HepG2 (cell line): ENCODE measurements around the gene RHBDF2. TPM values are rescaled to one million over a fixed set of nuclear protein-coding genes. Genes with fewer than 3 reads are reported as not detected.
A peak's percentile ranks its signal among the peaks of the same experiment; 100 is the strongest.

Experiments used
- ATRX ChIP-seq: sonication (generic); formaldehyde crosslinking; IDR thresholded peaks from 2 replicates; pipeline ENCODE4 v1.4.0; 2020; ENCODE audit warnings: missing genetic modification reagents, borderline replicate concordance
- DNMT1 ChIP-seq: sonication (generic); formaldehyde crosslinking; IDR thresholded peaks from 2 replicates; pipeline ENCODE4 v1.5.1; 2020; ENCODE audit warnings: mild to moderate bottlenecking, missing genetic modification reagents
- EEA1 ChIP-seq: sonication (generic); formaldehyde crosslinking; IDR thresholded peaks from 2 replicates; pipeline ENCODE4 v1.5.1; 2020; ENCODE audit warnings: mild to moderate bottlenecking, missing genetic modification reagents, borderline replicate concordance
- HDAC2 ChIP-seq: sonication (generic); formaldehyde crosslinking; IDR thresholded peaks from 2 replicates; pipeline ENCODE4 v1.4.0; 2020; ENCODE audit warnings: missing genetic modification reagents
- HNRNPL ChIP-seq: fragments of 200-400 bp; formaldehyde crosslinking; IDR thresholded peaks from 2 replicates; pipeline ENCODE4 v1.6.1; 2017; ENCODE audit warnings: mild to moderate bottlenecking, low read depth, low read length
- KLF9 ChIP-seq: IDR thresholded peaks from 2 replicates; pipeline ENCODE4 v1.6.1; 2016; ENCODE audit warnings: low read depth
- NCOA1 ChIP-seq: sonication (generic); formaldehyde crosslinking; IDR thresholded peaks from 2 replicates; pipeline ENCODE4 v1.9.0; 2021; ENCODE audit warnings: missing genetic modification reagents
- NFE2L1 ChIP-seq: sonication (generic); formaldehyde crosslinking; IDR thresholded peaks from 2 replicates; pipeline ENCODE4 v1.4.0; 2020; ENCODE audit warnings: missing genetic modification reagents, mild to moderate bottlenecking, borderline replicate concordance
- NR2F2 ChIP-seq: IDR thresholded peaks from 2 replicates; pipeline ENCODE4 v1.6.1; 2012; ENCODE audit warnings: low read depth, inconsistent platforms, borderline replicate concordance
- PTBP1 ChIP-seq: fragments of 200-400 bp; formaldehyde crosslinking; IDR thresholded peaks from 2 replicates; pipeline ENCODE4 v1.6.1; 2018; ENCODE audit warnings: low read length, low read depth; ENCODE audit not compliant: poor library complexity, severe bottlenecking
- SPEN ChIP-seq: sonication (generic); formaldehyde crosslinking; IDR thresholded peaks from 2 replicates; pipeline ENCODE4 v1.5.1; 2020; ENCODE audit warnings: low read depth, mild to moderate bottlenecking, missing genetic modification reagents
- ZFP1 ChIP-seq: IDR thresholded peaks from 2 replicates; pipeline ENCODE4 v1.6.1; 2016
- ZNF292 ChIP-seq: sonication (generic); formaldehyde crosslinking; IDR thresholded peaks from 2 replicates; pipeline ENCODE4 v1.8.1; 2022; ENCODE audit warnings: mild to moderate bottlenecking, low read depth, missing genetic modification reagents, borderline replicate concordance
- ZNF558 ChIP-seq: sonication (generic); formaldehyde crosslinking; IDR thresholded peaks from 2 replicates; pipeline ENCODE4 v1.9.0; 2022; ENCODE audit warnings: mild to moderate bottlenecking, missing genetic modification reagents, borderline replicate concordance
- ZNF570 ChIP-seq: sonication (generic); formaldehyde crosslinking; IDR thresholded peaks from 2 replicates; pipeline ENCODE4 v1.4.0; 2020; ENCODE audit warnings: mild to moderate bottlenecking, missing genetic modification reagents, borderline replicate concordance
- ZNF616 ChIP-seq: sonication (generic); formaldehyde crosslinking; IDR thresholded peaks from 2 replicates; pipeline ENCODE4 v1.5.0; 2020; ENCODE audit warnings: low read depth, mild to moderate bottlenecking, missing genetic modification reagents
- polyA plus RNA-seq, 8 experiments: library from polyadenylated mRNA; depleted of rRNA in 3 of 8; stranded (reverse) in 7 of 8; unstranded in 1 of 8; fragments of >200 nt; fragmentation: Illumina TruSeq in 4 of 8; extraction: Trizol in 4 of 8; gene quantifications; 2 replicates each; pipeline versions ENCODE4 v1.2.1 to v1.2.3, GENCODE V29; 2011 to 2016; ENCODE audit warnings: low read depth in 4 of 8, missing spikeins in 1 of 8, mixed read lengths in 1 of 8; ENCODE audit not compliant: insufficient read depth in 1 of 8
- total RNA-seq, 5 experiments: library from RNA; depleted of rRNA; stranded (reverse); fragments of >200 nt; fragmentation: Illumina TruSeq; extraction: Trizol; gene quantifications; 2 replicates each; pipeline ENCODE4 v1.2.3, GENCODE V29; 2016; ENCODE audit warnings: low read depth in 1 of 5
- TF ChIP-seq, protein P1 (sequence below): sonication (generic); formaldehyde crosslinking; IDR thresholded peaks from 2 replicates; pipeline ENCODE4 v1.4.0; 2020; ENCODE audit warnings: mild to moderate bottlenecking, missing genetic modification reagents
- TF ChIP-seq, protein P2 (sequence below): sonication (generic); formaldehyde crosslinking; conservative IDR thresholded peaks from 2 replicates; pipeline ENCODE4 v1.4.0; 2020; ENCODE audit warnings: mild to moderate bottlenecking, missing genetic modification reagents, moderate library complexity
- TF ChIP-seq, protein P3 (sequence below): IDR thresholded peaks from 2 replicates; pipeline ENCODE4 v1.6.1; 2016; ENCODE audit warnings: low read depth, control low read depth
- TF ChIP-seq, protein P4 (sequence below): sonication (generic); formaldehyde crosslinking; IDR thresholded peaks from 2 replicates; pipeline ENCODE4 v1.8.1; 2022; ENCODE audit warnings: low read depth, mild to moderate bottlenecking, missing genetic modification reagents
- TF ChIP-seq, protein P5 (sequence below): IDR thresholded peaks from 2 replicates; pipeline ENCODE4 v1.6.1; 2016; ENCODE audit warnings: mild to moderate bottlenecking, missing biosample characterization, missing genetic modification reagents

The RHBDF2 gene
- total and polyA plus RNA-seq, 2 of the 13 experiments (the other 11 are each of a cell fraction or from before 2014, with no cell fraction given) = 7.8 to 24.2 TPM

DNA sequence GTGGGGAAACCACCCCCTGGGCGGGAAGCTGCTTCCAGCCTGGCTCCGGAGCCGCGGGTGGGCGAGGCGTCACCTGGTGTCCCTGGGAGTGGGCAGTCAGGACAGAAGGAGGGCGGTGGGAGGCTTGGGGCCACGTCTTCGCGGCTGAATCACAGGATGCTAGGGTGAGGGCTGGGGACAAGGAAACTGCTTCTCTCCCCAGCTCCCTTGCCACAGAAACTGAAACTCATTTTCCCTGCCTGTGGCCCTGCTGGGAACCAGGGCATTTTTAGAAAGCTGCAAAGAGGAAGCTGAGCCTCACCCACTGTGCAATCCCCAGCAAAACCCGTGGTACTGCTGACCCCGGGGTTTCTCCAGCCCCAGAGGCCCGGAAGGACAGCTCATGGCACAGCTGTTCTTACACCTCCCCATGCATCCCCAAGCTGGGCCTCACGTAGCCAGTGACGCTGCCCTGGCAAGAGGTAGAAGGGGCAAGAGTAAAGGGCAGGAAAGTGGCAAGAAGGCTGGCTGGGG lies 8.2 kb downstream of the RHBDF2 start (continued):
- TF ChIP-seq DNMT1 (CRISPR knock-in tag) (0 out of 2 replicates have a peak, but pooled peaks have one; percentile 9), ZNF292 (CRISPR knock-in tag) (no peak), ZFP1 (CRISPR knock-in tag) (no peak), SPEN (CRISPR knock-in tag) (peak; percentile 15; the same call in 1 of the 2 replicates), NCOA1 (CRISPR knock-in tag) (no peak), HNRNPL (peak; percentile 95), PTBP1 (no peak), ZNF570 (CRISPR knock-in tag) (no peak), NR2F2 (no peak), HDAC2 (0 out of 2 replicates have a peak, but pooled peaks have one; percentile 21), ATRX (CRISPR knock-in tag) (no peak), EEA1 (CRISPR knock-in tag) (no peak), KLF9 (CRISPR knock-in tag) (no peak), NFE2L1 (CRISPR knock-in tag) (0 out of 2 replicates have a peak, but pooled peaks have one; percentile 54), ZNF616 (no peak), ZNF558 (CRISPR knock-in tag) (no peak)
- TF ChIP-seq, protein P1, sequence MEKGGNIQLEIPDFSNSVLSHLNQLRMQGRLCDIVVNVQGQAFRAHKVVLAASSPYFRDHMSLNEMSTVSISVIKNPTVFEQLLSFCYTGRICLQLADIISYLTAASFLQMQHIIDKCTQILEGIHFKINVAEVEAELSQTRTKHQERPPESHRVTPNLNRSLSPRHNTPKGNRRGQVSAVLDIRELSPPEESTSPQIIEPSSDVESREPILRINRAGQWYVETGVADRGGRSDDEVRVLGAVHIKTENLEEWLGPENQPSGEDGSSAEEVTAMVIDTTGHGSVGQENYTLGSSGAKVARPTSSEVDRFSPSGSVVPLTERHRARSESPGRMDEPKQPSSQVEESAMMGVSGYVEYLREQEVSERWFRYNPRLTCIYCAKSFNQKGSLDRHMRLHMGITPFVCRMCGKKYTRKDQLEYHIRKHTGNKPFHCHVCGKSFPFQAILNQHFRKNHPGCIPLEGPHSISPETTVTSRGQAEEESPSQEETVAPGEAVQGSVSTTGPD = no peak
- TF ChIP-seq, protein P2, sequence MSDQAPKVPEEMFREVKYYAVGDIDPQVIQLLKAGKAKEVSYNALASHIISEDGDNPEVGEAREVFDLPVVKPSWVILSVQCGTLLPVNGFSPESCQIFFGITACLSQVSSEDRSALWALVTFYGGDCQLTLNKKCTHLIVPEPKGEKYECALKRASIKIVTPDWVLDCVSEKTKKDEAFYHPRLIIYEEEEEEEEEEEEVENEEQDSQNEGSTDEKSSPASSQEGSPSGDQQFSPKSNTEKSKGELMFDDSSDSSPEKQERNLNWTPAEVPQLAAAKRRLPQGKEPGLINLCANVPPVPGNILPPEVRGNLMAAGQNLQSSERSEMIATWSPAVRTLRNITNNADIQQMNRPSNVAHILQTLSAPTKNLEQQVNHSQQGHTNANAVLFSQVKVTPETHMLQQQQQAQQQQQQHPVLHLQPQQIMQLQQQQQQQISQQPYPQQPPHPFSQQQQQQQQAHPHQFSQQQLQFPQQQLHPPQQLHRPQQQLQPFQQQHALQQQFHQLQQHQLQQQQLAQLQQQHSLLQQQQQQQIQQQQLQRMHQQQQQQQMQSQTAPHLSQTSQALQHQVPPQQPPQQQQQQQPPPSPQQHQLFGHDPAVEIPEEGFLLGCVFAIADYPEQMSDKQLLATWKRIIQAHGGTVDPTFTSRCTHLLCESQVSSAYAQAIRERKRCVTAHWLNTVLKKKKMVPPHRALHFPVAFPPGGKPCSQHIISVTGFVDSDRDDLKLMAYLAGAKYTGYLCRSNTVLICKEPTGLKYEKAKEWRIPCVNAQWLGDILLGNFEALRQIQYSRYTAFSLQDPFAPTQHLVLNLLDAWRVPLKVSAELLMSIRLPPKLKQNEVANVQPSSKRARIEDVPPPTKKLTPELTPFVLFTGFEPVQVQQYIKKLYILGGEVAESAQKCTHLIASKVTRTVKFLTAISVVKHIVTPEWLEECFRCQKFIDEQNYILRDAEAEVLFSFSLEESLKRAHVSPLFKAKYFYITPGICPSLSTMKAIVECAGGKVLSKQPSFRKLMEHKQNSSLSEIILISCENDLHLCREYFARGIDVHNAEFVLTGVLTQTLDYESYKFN = 0 out of 2 replicates have a peak, but pooled peaks have one; percentile 20
- TF ChIP-seq, protein P3, sequence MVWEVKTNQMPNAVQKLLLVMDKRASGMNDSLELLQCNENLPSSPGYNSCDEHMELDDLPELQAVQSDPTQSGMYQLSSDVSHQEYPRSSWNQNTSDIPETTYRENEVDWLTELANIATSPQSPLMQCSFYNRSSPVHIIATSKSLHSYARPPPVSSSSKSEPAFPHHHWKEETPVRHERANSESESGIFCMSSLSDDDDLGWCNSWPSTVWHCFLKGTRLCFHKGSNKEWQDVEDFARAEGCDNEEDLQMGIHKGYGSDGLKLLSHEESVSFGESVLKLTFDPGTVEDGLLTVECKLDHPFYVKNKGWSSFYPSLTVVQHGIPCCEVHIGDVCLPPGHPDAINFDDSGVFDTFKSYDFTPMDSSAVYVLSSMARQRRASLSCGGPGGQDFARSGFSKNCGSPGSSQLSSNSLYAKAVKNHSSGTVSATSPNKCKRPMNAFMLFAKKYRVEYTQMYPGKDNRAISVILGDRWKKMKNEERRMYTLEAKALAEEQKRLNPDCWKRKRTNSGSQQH (CRISPR knock-in tag) = no peak
- TF ChIP-seq, protein P4, sequence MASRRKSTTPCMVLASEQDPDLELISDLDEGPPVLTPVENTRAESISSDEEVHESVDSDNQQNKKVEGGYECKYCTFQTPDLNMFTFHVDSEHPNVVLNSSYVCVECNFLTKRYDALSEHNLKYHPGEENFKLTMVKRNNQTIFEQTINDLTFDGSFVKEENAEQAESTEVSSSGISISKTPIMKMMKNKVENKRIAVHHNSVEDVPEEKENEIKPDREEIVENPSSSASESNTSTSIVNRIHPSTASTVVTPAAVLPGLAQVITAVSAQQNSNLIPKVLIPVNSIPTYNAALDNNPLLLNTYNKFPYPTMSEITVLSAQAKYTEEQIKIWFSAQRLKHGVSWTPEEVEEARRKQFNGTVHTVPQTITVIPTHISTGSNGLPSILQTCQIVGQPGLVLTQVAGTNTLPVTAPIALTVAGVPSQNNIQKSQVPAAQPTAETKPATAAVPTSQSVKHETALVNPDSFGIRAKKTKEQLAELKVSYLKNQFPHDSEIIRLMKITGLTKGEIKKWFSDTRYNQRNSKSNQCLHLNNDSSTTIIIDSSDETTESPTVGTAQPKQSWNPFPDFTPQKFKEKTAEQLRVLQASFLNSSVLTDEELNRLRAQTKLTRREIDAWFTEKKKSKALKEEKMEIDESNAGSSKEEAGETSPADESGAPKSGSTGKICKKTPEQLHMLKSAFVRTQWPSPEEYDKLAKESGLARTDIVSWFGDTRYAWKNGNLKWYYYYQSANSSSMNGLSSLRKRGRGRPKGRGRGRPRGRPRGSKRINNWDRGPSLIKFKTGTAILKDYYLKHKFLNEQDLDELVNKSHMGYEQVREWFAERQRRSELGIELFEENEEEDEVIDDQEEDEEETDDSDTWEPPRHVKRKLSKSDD (CRISPR knock-in tag) = no peak
- TF ChIP-seq, protein P5, sequence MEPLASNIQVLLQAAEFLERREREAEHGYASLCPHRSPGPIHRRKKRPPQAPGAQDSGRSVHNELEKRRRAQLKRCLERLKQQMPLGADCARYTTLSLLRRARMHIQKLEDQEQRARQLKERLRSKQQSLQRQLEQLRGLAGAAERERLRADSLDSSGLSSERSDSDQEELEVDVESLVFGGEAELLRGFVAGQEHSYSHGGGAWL = no peak
